ENCODE results near the gene ZBTB14. TPM values are rescaled to one million over a fixed set of nuclear protein-coding genes. Genes with fewer than 3 reads are reported as not detected.

The ZBTB14 gene
- total RNA-seq, 1 donor from 2014 or later, result 22.5 TPM

DNA sequence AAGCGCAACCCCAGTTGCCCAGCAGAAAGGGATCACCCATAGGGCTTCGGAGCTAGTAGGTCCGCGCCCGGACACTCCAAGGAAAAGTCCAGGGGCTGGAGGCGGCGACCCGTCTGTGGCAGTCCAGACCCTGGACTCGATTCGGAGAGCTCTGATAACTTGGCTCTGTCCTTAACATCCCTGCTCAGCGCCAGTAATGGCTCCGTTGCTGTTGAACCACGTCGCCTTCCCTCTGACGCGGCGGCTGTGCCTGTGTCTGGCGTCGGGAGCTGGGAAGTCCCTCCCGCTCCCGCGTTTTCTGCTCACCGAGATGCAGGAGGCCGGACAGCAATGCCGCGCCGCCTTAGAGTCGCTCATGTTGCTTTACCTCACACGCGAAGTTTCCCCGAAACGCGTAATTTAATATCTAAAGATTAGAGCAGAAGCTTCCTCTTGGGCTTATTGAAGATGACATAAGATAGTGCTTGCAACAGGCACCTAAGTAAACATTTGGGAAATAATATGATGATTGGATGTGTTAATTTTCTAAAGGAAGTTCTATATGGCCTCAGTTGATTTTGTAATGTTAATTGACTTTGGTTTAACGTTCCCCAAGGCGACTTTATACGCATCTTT lies 1.3 kb upstream of the ZBTB14 start:
- H3K4me3 ChIP-seq, result peak overlapping the region; percentile 95
- peaks cover 57% of the 10 kb centered on the region for H3K27me3 ChIP-seq
- Mint-ChIP-seq H3K9me3 (no peaks in the 10 kb centered on the region), H3K27me3 (ENCODE audit: insufficient read depth, low read depth) (peaks cover 4% of the 10 kb centered on the region), H3K4me3 (peak overlapping the region; percentile 90), H3K27ac (peak overlapping the region; percentile 87), H3K4me1 (peaks cover 22% of the 10 kb centered on the region), H3K36me3 (peaks cover 8% of the 10 kb centered on the region)
- no peaks in the 10 kb centered on the region for H3K9me3 ChIP-seq (ENCODE audit: low read depth)
- peaks cover 11% of the 10 kb centered on the region for H4K20me1 ChIP-seq (ENCODE audit: low read depth)
- peaks cover 7% of the 10 kb centered on the region for H3K4me1 ChIP-seq
- peak overlapping the region; percentile 59 for H2AFZ ChIP-seq (replicated peaks)
- TF ChIP-seq EZH2 (IDR thresholded peaks at IDR 0.05), result peak; percentile 59
- TF ChIP-seq, protein P1, sequence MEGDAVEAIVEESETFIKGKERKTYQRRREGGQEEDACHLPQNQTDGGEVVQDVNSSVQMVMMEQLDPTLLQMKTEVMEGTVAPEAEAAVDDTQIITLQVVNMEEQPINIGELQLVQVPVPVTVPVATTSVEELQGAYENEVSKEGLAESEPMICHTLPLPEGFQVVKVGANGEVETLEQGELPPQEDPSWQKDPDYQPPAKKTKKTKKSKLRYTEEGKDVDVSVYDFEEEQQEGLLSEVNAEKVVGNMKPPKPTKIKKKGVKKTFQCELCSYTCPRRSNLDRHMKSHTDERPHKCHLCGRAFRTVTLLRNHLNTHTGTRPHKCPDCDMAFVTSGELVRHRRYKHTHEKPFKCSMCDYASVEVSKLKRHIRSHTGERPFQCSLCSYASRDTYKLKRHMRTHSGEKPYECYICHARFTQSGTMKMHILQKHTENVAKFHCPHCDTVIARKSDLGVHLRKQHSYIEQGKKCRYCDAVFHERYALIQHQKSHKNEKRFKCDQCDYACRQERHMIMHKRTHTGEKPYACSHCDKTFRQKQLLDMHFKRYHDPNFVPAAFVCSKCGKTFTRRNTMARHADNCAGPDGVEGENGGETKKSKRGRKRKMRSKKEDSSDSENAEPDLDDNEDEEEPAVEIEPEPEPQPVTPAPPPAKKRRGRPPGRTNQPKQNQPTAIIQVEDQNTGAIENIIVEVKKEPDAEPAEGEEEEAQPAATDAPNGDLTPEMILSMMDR (IDR thresholded peaks at IDR 0.05), result no peak
- TF ChIP-seq EZH2phosphoT487 (IDR thresholded peaks at IDR 0.05), result peak; percentile 27
- no peak overlapping the region for H3K27ac ChIP-seq
- H3F3A ChIP-seq (ENCODE audit: low read depth), result peaks cover 20% of the 10 kb centered on the region
- H3K36me3 ChIP-seq, result peaks cover 4% of the 10 kb centered on the region
- H3K4me2 ChIP-seq, result peak overlapping the region; percentile 69
- H3K79me2 ChIP-seq (ENCODE audit: low read depth), result peaks cover 14% of the 10 kb centered on the region
- DNase-seq (ENCODE audit: low spot score), result peak; percentile 91
- no peak overlapping the region for H3K9ac ChIP-seq

DNA sequence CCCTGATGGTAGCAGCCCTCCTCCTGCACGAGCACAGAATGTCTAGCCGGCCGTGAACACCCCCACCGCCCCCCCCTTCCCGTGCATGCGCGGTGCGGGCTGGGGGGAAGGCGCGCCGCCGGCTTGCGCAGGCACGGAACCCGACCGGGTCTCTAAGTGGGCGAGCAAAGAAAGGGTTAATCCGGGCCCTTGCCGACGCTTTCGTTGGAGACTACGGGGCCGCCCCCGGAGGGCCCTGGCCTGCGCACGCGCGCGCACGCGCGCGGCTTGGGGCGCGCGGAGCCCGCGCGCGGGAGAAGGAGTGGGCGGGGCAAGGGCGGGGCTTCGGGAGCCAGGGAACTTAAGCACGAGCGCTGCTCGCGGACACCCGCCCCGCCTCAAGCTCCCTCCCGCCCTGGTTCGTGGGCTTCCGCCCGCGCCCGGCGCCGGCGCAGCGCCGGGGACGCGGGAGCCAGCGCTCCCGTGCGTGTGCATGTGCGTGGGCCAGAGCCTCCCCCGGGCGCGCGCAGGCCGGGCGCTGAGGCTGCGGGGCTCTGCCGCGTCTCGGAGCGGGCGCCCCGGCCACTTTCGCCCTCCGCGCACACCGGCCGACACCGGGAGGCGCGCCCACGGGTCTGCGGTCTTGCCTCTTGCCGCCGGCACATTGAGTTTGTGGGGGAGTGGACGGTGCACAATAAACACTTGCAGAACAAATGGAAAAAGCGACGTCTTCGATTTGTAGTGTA lies 617 bp upstream of the ZBTB14 start:
- DNase-seq (ENCODE audit: low spot score), result peak; percentile 98
- Mint-ChIP-seq H3K4me1 (peaks cover 22% of the 10 kb centered on the region), H3K27ac (peak overlapping the region; percentile 87), H3K27me3 (ENCODE audit: insufficient read depth, low read depth) (peaks cover 4% of the 10 kb centered on the region), H3K9me3 (no peaks in the 10 kb centered on the region), H3K4me3 (peak overlapping the region; percentile 90), H3K36me3 (peaks cover 15% of the 10 kb centered on the region)
- Histone ChIP-seq H3K4me1 (peaks cover 7% of the 10 kb centered on the region), H3K4me3 (peak overlapping the region; percentile 95), H3K27me3 (peaks cover 50% of the 10 kb centered on the region), H3K79me2 (ENCODE audit: low read depth) (peaks cover 14% of the 10 kb centered on the region), H3K9ac (no peak overlapping the region), H3K9me3 (ENCODE audit: low read depth) (no peaks in the 10 kb centered on the region), H3K4me2 (peak overlapping the region; percentile 69), H3K27ac (no peak overlapping the region), H2AFZ (replicated peaks) (peak overlapping the region; percentile 59), H3F3A (ENCODE audit: low read depth) (peaks cover 20% of the 10 kb centered on the region), H4K20me1 (ENCODE audit: low read depth) (peaks cover 11% of the 10 kb centered on the region), H3K36me3 (peaks cover 4% of the 10 kb centered on the region)
- TF ChIP-seq, protein P1 (IDR thresholded peaks at IDR 0.05), result no peak
- TF ChIP-seq EZH2phosphoT487 (IDR thresholded peaks at IDR 0.05), result peak; percentile 2

DNA sequence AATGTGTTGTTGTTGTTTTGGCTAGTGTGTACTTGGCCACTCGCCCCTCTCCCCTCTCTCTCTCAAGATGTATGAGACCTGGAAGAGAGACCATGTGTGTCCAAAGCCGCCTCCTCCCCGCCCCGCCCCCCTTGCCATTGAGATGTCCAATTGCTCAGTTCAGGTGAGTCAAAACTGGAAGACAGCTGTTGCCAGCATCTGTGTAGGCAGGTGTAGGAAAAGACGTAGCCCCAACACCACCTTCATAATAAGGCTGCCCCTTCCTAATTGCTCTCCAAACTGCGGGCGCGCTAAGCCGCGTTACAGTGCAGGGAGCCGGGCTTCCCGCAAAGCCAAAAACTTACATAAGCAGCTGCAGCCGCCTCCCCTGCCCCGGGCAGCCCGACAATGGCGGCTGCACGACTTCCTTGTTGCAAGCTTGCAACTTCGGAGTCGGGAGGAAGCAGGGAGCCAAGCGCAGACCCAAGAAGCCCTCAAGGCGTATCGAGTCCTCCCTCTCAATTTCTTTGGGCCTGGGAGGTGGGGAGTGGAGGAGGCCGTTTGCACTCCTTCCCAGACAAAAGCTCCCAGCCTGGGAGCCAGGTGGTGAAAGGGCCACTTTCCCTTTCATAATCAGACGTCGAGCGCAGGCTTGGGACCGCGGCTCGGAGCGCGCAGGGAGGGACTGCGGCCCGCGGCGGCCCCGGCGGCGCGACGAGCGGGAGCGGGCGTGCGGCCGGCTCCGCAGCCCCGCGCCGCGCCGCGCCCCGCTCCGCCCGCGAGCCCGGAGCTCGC lies 882 bp downstream of the ZBTB14 start:
- H3K9me3 ChIP-seq (ENCODE audit: low read depth), result no peaks in the 10 kb centered on the region
- peaks cover 4% of the 10 kb centered on the region for H3K27me3 Mint-ChIP-seq (ENCODE audit: insufficient read depth, low read depth)
- no peaks in the 10 kb centered on the region for H3K9me3 Mint-ChIP-seq
- peak overlapping the region; percentile 94 for H3K4me3 ChIP-seq
- peaks cover 11% of the 10 kb centered on the region for H4K20me1 ChIP-seq (ENCODE audit: low read depth)
- peak overlapping the region; percentile 48 for H3K27ac ChIP-seq
- peaks cover 37% of the 10 kb centered on the region for H3K27me3 ChIP-seq
- H3K4me3 Mint-ChIP-seq, result peak overlapping the region; percentile 89
- no peak for DNase-seq (ENCODE audit: low spot score)
- H3K4me1 Mint-ChIP-seq, result peaks cover 22% of the 10 kb centered on the region
- peaks cover 20% of the 10 kb centered on the region for H3F3A ChIP-seq (ENCODE audit: low read depth)
- peaks cover 19% of the 10 kb centered on the region for H3K36me3 Mint-ChIP-seq
- peaks cover 14% of the 10 kb centered on the region for H3K79me2 ChIP-seq (ENCODE audit: low read depth)
- TF ChIP-seq EZH2 (IDR thresholded peaks at IDR 0.05), result no peak
- TF ChIP-seq, protein P1 (IDR thresholded peaks at IDR 0.05), result no peak
- TF ChIP-seq EZH2phosphoT487 (IDR thresholded peaks at IDR 0.05), result no peak
- peak overlapping the region; percentile 92 for H3K4me2 ChIP-seq
- peaks cover 7% of the 10 kb centered on the region for H3K4me1 ChIP-seq
- H3K27ac Mint-ChIP-seq, result peak overlapping the region; percentile 79
- H2AFZ ChIP-seq (replicated peaks), result peak overlapping the region; percentile 99
- peaks cover 4% of the 10 kb centered on the region for H3K36me3 ChIP-seq
- peak overlapping the region; percentile 52 for H3K9ac ChIP-seq
